Keratinocyte (primary cell): Measurements from ENCODE around the gene PER2. TPM values are rescaled to one million over a fixed set of nuclear protein-coding genes. Genes with fewer than 3 reads are reported as not detected.
"Not testable (repeated sequence)": the region's sequence is repeated elsewhere in the genome, so short reads cannot be mapped to it uniquely, and the experiment has no call there.

ENCODE experiments used
- DNase-seq: peaks from one replicate; pipeline ENCODE4 v3.0.0-alpha.2; 2011; ENCODE audit warnings: low read depth, missing footprints, low spot score
- FAIRE-seq: peaks from 2 replicates; lab custom pipeline; 2011; peaks lifted over from hg19 to GRCh38; lab: Jason Lieb, UNC
- H2AFZ ChIP-seq: 2 replicates; pipeline ENCODE4 v1.6.0; 2012; ENCODE audit warnings: low read length, control low read depth, inconsistent platforms; ENCODE audit not compliant: control insufficient read depth
- H3K27ac ChIP-seq: 2 replicates; pipeline ENCODE4 v1.5.1; 2011; ENCODE audit warnings: low read length; ENCODE audit not compliant: control insufficient read depth, insufficient read depth
- H3K27me3 ChIP-seq: 3 replicates; pipeline ENCODE4 v1.6.0; 2011; ENCODE audit warnings: low read length; ENCODE audit not compliant: control insufficient read depth, insufficient read depth; ENCODE audit errors: extremely low read depth
- H3K36me3 ChIP-seq, 2 experiments: 2 replicates in 1 of 2; 3 replicates in 1 of 2; pipeline ENCODE4 v1.5.1; 2011; ENCODE audit warnings: low read length in 2 of 2, mild to moderate bottlenecking in 1 of 2; ENCODE audit not compliant: control insufficient read depth in 2 of 2, insufficient read depth in 2 of 2; ENCODE audit errors: extremely low read depth in 1 of 2
- H3K4me1 ChIP-seq: 3 replicates; pipeline ENCODE4 v1.5.1; 2011; ENCODE audit warnings: low read length; ENCODE audit not compliant: control insufficient read depth, insufficient read depth; ENCODE audit errors: extremely low read depth
- H3K4me2 ChIP-seq: 3 replicates; pipeline ENCODE4 v1.6.0; 2011; ENCODE audit warnings: low read depth, low read length; ENCODE audit not compliant: control insufficient read depth, insufficient read depth; ENCODE audit errors: extremely low read depth
- H3K4me3 ChIP-seq, 3 experiments: fragments of 200-600 bp in 1 of 3; sonication (generic) in 1 of 3; 2 replicates in 2 of 3; 3 replicates in 1 of 3; pipeline ENCODE4 v1.5.1; 2011 to 2016; ENCODE audit warnings: low read length in 3 of 3, mild to moderate bottlenecking in 3 of 3, control low read depth in 2 of 3, inconsistent platforms in 1 of 3, low read depth in 1 of 3, mixed read lengths in 1 of 3, mixed run types in 1 of 3, moderate library complexity in 1 of 3; ENCODE audit not compliant: control insufficient read depth in 2 of 3, insufficient read depth in 2 of 3; ENCODE audit errors: extremely low read depth in 1 of 3
- H3K79me2 ChIP-seq: 2 replicates; pipeline ENCODE4 v1.6.0; 2012; ENCODE audit warnings: low read length; ENCODE audit not compliant: control insufficient read depth, insufficient read depth
- H3K9ac ChIP-seq: 3 replicates; pipeline ENCODE4 v1.6.0; 2011; ENCODE audit warnings: low read length; ENCODE audit not compliant: control insufficient read depth, insufficient read depth; ENCODE audit errors: extremely low read depth
- H3K9me1 ChIP-seq: 3 replicates; pipeline ENCODE4 v1.6.0; 2011; ENCODE audit warnings: low read length; ENCODE audit not compliant: control insufficient read depth, insufficient read depth; ENCODE audit errors: extremely low read depth
- H3K9me3 ChIP-seq: 2 replicates; pipeline ENCODE4 v1.5.1; 2012; ENCODE audit warnings: low read depth, low read length; ENCODE audit not compliant: control insufficient read depth
- H4K20me1 ChIP-seq: 3 replicates; pipeline ENCODE4 v1.6.0; 2011; ENCODE audit warnings: low read length; ENCODE audit not compliant: control insufficient read depth, insufficient read depth; ENCODE audit errors: extremely low read depth
- EZH2 ChIP-seq: IDR thresholded peaks from one replicate; pipeline ENCODE4 v1.6.1; 2012; ENCODE audit warnings: inconsistent platforms, mild to moderate bottlenecking, low read length, moderate library complexity
- dilution Hi-C: fragments of 300-500 bp; cut with MboI; formaldehyde crosslinking; loops from one replicate; pipeline ENCODE4 v1.7.0; 2020; ENCODE audit warnings: low sequenced_read_pairs; ENCODE audit not compliant: extremely low pct_ligation_motif_present
- polyA plus RNA-seq, 5 experiments: library from polyadenylated mRNA; depleted of rRNA in 3 of 5; stranded (reverse) in 3 of 5; stranded (forward) in 1 of 5; unstranded in 1 of 5; fragments of >200 nt; gene quantifications; 1 replicate in 1 of 5; 2 replicates in 3 of 5; 3 replicates in 1 of 5; pipeline versions ENCODE4 v1.2.1 to v1.2.3, GENCODE V29; 2011 to 2012; ENCODE audit warnings: missing spikeins in 2 of 5, low read depth in 1 of 5, low replicate concordance in 1 of 5
- TF ChIP-seq, protein P1 (sequence below), 3 experiments: IDR thresholded peaks in 1 of 3; conservative IDR thresholded peaks in 1 of 3; optimal IDR thresholded peaks in 1 of 3; 2 replicates in 2 of 3; 3 replicates in 1 of 3; pipeline versions ENCODE3 to v1.5.1; 2011; ENCODE audit warnings: low read length in 3 of 3, mild to moderate bottlenecking in 3 of 3, moderate library complexity in 2 of 3, control low read depth in 1 of 3, inconsistent platforms in 1 of 3; ENCODE audit not compliant: insufficient read depth in 2 of 3; ENCODE audit errors: extremely low read depth in 1 of 3

The PER2 gene
- polyA plus RNA-seq, 1 donor (not counting 4 experiments of a cell fraction or from before 2014, with no cell fraction given): 1.6 TPM

DNA sequence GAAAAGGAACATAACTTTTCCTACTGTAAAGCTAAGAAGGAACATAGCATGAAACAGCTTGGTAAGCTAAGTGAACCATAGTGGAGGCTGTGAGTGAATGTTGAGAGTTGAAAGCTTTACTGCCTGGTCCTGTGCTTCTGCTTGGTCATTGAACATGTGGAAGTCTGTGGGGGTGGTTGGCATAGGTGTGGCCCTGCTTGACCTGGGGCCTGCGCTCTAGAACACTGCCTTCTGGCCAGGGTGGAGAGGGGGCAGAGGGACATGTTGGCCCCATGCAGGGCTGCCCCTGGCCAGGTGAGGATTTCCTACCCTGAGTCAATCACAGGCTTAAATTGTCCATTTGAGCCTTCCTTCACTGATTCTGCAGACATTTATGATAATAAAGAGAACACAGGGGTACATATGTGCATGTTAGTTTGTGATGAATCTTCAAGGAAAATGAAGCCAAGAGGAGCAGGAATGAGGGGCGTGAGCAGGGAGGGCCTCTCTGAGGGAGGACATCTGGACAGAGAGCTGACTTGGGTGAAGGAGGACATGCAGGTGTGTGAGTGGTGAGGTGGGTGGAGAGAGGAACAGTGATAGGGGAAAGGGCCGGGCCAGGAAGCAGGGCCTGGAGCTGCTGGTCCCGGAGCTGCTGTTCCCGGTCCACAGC lies 48.5 kb upstream of the PER2 start:
- Histone ChIP-seq H3K4me3 (no peak overlapping the region), H3K79me2 (no peaks in the 10 kb centered on the region), H3K36me3 (peaks cover 7 to 12% of the 10 kb centered on the region in 2 experiments), H2AFZ (no peak overlapping the region), H3K27ac (no peak overlapping the region), H3K4me1 (peaks cover 8% of the 10 kb centered on the region), H3K9me3 (no peaks in the 10 kb centered on the region), H4K20me1 (no peaks in the 10 kb centered on the region), H3K27me3 (no peaks in the 10 kb centered on the region), H3K4me2 (no peak overlapping the region), H3K9me1 (no peaks in the 10 kb centered on the region), H3K9ac (no peak overlapping the region)
- DNase-seq: no peak
- no peak for FAIRE-seq
- TF ChIP-seq, protein P1, sequence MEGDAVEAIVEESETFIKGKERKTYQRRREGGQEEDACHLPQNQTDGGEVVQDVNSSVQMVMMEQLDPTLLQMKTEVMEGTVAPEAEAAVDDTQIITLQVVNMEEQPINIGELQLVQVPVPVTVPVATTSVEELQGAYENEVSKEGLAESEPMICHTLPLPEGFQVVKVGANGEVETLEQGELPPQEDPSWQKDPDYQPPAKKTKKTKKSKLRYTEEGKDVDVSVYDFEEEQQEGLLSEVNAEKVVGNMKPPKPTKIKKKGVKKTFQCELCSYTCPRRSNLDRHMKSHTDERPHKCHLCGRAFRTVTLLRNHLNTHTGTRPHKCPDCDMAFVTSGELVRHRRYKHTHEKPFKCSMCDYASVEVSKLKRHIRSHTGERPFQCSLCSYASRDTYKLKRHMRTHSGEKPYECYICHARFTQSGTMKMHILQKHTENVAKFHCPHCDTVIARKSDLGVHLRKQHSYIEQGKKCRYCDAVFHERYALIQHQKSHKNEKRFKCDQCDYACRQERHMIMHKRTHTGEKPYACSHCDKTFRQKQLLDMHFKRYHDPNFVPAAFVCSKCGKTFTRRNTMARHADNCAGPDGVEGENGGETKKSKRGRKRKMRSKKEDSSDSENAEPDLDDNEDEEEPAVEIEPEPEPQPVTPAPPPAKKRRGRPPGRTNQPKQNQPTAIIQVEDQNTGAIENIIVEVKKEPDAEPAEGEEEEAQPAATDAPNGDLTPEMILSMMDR (optimal IDR thresholded peaks at IDR 0.05 in 1 of 3, IDR thresholded peaks at IDR 0.05 in 1 of 3, conservative IDR thresholded peaks at IDR 0.05 in 1 of 3; ENCODE audit: extremely low read depth in 1 of 3, insufficient read depth in 2 of 3, low read length in 3 of 3): no peak
- TF ChIP-seq EZH2: no peak
- dilution Hi-C loops: no loop called here

DNA sequence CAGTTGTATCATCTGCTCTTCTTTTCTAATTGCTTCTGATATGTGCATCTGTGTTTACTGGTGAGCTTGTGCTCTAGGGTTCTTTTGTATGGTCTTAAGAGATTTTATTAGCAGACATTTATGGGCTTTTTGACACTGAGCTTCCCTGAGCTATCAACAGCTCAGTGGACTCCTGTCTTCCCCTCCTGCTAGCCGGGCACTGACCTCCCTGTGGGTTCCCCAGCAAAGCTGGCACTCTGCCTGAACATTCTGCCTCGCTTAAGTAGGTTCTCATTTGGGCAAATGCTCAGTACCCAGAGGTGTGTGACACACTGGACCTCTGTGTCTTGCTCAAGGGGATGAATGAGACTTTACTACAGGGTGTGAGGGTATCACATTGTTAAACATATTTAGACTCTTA lies 47.7 kb upstream of the PER2 start:
- Histone ChIP-seq H3K27ac (no peak overlapping the region), H3K4me3 (no peak overlapping the region), H4K20me1 (no peaks in the 10 kb centered on the region), H3K36me3 (peaks cover 7 to 12% of the 10 kb centered on the region in 2 experiments), H2AFZ (no peak overlapping the region), H3K4me1 (peaks cover 8% of the 10 kb centered on the region), H3K9me1 (no peaks in the 10 kb centered on the region), H3K79me2 (no peaks in the 10 kb centered on the region), H3K9ac (no peak overlapping the region), H3K9me3 (no peaks in the 10 kb centered on the region), H3K4me2 (no peak overlapping the region), H3K27me3 (no peaks in the 10 kb centered on the region)
- dilution Hi-C loops: no loop called here
- FAIRE-seq (no peak), DNase-seq (no peak)
- TF ChIP-seq EZH2: no peak
- TF ChIP-seq, protein P1 (optimal IDR thresholded peaks at IDR 0.05 in 1 of 3, IDR thresholded peaks at IDR 0.05 in 1 of 3, conservative IDR thresholded peaks at IDR 0.05 in 1 of 3; ENCODE audit: extremely low read depth in 1 of 3, insufficient read depth in 2 of 3, low read length in 3 of 3): no peak

DNA sequence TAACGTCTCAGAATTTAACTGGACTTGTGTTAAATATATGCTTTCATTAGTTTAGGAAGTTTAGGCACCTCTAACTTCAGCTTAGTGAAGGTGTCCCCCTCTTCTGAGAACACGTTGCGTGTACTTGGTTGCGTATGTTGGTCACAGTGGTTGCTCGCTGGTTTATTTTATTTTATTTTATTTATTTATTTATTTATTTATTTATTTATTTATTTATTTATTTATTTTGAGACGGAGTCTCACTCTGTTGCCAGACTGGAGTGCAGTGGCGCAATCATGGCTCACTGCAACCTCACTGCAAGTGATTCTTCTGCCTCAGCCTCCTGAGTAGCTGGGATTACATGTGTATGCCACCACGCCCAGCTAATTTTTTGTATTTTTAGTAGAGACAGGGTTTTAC lies 47.2 kb upstream of the PER2 start:
- not testable (repeated sequence) for FAIRE-seq

More for the DNA sequence above, 47.2 kb upstream of the PER2 start:
- H3K9me1 ChIP-seq, dilution Hi-C loops, H4K20me1 ChIP-seq, H3K27me3 ChIP-seq, H3K79me2 ChIP-seq, H3K4me2 ChIP-seq, H3K9ac ChIP-seq, H3K4me1 ChIP-seq, DNase-seq, H3K27ac ChIP-seq, H3K4me3 ChIP-seq, H3K9me3 ChIP-seq, H2AFZ ChIP-seq: not testable (repeated sequence)
- peaks cover 7 to 12% of the 10 kb centered on the region in 2 experiments for H3K36me3 ChIP-seq
